DMS53 (cell line): Measurements from ENCODE around the gene KCNIP3.

ENCODE experiments used
- DNase-seq: peaks from one replicate; lab custom pipeline; 2025; lab: John Stamatoyannopoulos, UW

KCNIP3 gene

DNA sequence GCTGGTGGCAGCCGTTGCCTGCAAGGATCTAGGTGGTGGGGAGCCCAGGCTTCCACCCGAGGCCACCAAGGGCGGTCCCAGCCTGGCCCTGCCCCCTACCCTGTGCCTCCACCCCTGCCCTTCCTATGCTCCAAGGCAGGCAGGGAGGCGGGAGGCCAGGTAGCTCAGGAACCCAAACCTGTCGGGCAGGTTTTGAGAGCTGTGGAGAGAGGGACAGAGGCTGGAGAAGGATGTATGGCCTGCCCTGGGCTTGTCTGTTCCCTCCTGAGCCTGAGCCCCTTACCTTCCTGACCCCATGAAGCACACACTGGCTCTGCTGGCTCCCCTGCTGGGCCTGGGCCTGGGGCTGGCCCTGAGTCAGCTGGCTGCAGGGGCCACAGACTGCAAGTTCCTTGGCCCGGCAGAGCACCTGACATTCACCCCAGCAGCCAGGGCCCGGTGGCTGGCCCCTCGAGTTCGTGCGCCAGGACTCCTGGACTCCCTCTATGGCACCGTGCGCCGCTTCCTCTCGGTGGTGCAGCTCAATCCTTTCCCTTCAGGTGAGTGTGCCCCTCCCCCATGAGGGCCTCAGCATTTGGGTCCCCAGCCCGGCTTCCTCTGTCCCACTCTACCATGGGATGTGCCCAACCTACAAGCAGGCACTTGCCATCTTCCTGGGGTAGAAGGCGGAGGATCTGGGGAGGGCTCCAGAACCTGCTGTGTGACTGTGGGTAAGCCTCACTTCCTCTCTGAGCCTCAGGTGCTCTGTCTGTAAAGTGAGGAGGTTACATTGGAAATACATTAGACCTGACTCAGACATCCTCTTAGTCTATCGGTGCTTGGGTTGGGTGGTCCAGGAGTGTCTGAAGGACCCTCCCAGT lies 22.6 kb upstream of the KCNIP3 start, which contains the start of gene PROM2:
TSS of gene PROM2 (plus strand) at position 159 of the 860 bp plus-strand sequence. CDS start at position 296, 137 bp downstream.
- peak; percentile 98 for DNase-seq

DNA sequence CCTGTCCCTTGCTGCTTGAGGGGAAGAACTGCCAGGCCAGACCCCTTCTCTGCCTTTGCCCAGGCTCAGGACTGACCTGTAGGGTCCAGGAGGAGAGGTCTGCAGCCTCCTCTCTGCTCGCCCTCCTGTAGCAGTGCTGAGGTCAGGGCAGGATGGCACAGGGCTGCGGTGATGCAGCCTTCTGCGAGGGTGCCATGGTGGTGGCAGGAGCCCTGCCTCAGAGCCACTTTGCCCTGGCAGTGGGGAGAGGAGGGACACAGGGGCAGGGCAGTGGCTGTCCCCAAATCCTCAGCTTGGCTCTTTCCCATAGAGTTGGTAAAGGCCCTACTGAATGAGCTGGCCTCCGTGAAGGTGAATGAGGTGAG lies 22.0 kb upstream of the KCNIP3 start:
- DNase-seq, result no peak

DNA sequence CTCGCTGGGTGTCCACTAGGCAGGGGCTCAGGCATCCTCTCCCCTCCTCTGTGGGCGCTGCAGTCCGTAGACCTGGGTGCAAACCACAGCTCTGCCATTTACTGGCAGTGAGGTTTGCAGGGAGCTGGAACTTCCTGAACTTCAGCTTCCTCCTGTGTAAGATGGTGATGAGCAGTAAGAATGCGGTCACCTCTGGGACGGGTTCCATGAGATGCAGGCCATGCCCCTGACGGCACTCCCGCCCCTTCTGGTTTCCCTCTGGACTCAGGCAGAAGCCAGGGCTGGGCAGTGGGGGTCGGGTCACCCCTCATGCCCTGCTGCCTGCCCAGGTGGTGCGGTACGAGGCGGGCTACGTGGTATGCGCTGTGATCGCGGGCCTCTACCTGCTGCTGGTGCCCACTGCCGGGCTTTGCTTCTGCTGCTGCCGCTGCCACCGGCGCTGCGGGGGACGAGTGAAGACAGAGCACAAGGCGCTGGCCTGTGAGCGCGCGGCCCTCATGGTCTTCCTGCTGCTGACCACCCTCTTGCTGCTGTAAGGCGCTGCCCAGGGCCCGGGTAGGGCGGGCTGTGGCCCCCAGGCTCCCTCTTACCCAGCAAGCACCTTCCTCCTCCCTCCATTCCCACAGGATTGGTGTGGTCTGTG lies 21.4 kb upstream of the KCNIP3 start:
- DNase-seq, result no peak

DNA sequence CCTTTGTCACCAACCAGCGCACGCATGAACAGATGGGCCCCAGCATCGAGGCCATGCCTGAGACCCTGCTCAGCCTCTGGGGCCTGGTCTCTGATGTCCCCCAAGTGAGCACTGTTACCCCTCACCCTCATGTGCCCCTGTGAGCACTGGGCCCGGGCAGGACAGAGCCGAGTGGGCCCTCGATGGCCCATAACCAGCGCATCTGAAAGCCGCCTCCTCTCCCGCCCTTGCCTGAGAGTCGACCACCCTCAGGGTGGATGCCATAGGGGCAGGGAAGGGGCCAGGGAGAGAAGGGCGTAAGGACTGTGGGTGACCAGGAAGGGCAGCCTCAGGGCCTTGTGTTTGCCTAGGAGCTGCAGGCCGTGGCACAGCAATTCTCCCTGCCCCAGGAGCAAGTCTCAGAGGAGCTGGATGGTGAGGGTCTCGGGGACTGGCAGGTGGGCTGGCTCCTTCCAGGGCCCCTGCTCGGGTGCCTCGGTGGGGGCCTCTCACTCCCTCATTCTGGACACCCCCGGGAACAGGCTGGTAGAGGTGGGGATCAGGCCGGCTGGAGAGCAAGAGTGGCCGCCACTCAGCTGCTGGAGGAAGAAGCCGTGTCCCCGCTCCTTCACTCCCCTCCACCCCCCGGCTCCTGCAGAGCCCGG lies 20.8 kb upstream of the KCNIP3 start:
- no peak for DNase-seq

DNA sequence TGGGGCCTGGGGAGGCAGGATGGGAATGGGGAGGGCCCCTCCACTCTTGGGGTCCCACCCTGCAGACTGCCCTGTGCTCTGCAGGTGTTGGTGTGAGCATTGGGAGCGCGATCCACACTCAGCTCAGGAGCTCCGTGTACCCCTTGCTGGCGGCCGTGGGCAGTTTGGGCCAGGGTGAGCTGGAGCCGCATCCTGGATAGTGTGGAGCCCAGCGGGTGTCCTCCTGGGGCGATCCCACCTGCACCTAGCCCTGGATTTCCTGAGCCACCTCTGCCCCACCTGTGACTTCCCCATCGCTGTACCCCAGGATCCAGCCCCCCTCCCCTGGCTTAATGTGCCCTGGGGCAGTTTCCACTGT lies 20.3 kb upstream of the KCNIP3 start:
- no peak for DNase-seq

DNA sequence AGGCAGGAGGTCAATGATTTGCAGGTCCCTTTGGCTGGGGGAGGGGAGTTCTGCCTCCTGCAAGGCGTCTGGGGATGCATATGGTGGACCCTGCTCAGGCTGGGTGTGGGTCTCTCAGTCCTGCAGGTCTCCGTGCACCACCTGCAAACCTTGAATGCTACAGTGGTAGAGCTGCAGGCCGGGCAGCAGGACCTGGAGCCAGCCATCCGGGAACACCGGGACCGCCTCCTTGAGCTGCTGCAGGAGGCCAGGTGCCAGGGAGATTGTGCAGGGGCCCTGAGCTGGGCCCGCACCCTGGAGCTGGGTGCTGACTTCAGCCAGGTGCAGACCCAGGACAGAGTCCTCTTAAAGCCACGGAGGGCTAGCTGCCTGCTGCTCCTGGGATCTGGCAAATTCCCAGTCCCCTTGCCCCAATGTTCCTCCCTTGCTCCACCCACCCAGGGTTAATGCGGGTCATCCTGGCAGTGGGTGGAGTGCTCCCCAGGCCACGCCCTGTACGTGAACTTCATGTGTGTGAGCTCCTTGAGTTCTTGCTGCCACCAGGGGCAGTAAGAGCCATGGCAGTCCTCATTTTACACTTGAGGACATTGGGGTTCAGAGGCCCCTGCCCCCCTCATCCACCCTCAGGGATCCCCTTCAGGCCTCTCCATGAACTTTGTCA lies 19.8 kb upstream of the KCNIP3 start:
- DNase-seq, result peak; percentile 30

DNA sequence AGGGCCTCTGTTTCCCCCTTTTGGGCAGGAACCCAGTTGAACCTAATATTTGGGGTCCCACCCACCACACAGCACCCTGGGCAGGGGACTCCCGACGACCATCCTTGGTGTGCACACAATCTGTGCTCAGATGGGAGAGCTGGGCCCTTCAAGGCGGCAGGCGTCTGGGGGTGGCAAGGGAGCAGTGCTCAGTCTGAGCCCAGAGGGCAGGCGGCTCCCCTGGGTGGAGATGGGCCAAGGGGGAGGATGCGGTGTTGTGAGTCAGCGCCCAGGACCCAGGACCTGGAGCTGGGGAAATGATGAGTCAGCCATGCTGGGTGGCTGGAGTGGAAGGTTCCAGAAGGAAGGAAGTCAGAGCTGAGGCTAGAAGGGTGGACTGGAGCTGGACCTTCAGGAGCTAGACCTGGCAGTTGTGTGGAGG lies 19.1 kb upstream of the KCNIP3 start:
- no peak for DNase-seq

DNA sequence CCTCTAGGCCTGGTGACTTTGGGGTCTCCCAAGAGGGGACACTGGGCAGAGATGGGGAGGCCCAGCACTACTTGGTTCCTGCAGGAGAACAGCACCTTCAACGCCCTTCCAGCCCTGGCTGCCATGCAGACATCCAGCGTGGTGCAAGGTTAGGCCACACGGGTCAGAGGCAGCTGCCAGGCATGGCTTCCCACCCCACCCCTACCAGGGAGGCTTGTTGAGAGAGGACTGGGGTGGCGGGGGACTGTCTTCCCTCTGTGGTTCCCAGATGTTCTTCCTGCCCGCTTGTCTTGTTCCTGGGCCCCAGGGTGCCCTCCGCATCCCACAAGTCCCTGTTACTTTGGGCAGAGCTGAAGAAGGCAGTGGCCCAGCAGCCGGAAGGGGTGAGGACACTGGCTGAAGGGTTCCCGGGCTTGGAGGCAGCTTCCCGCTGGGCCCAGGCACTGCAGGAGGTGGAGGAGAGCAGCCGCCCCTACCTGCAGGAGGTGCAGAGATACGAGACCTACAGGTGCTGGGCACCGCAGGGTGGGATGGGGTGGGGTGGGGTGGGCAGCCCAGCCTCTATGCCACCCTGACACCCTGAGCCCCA lies 18.4 kb upstream of the KCNIP3 start:
- DNase-seq, result no peak

DNA sequence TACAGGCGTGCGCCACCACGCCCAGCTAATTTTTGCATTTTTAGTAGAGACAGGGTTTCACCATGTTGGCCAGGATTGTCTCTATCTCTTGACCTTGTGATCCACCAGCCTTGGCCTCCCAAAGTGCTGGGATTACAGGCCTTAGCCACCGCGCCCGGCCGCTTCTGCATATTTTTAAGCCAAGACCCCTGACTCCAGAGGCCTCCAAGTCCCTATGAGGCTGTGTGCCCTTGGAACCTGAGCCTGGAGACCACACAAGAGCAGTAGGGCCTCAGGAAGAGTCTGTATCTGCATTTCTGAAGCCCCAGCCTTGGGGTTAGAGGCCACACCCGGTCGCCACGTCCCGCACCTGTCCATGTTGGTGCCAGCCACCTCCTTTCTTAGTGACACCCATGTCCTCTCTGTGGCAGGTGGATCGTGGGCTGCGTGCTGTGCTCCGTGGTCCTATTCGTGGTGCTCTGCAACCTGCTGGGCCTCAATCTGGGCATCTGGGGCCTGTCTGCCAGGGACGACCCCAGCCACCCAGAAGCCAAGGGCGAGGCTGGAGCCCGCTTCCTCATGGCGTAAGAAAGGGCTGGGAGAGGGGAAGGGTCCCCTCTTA lies 17.6 kb upstream of the KCNIP3 start:
- DNase-seq, result no peak

DNA sequence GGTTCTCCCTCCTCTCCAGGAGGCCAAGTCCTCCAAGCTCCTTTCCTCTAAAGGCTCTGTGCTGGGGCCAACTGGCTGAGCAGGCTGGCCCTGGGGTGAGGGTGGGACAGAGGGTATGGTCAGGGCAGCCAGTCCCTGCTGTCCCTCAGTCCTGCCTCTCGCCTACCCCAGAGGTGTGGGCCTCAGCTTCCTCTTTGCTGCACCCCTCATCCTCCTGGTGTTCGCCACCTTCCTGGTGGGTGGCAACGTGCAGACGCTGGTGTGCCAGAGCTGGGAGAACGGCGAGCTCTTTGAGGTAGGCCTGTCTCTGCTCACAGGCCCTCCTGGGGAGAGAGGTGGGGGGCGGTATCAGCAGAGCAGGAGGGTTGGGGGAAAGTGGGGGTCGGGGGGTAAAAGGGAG lies 16.1 kb upstream of the KCNIP3 start:
- DNase-seq, result no peak

DNA sequence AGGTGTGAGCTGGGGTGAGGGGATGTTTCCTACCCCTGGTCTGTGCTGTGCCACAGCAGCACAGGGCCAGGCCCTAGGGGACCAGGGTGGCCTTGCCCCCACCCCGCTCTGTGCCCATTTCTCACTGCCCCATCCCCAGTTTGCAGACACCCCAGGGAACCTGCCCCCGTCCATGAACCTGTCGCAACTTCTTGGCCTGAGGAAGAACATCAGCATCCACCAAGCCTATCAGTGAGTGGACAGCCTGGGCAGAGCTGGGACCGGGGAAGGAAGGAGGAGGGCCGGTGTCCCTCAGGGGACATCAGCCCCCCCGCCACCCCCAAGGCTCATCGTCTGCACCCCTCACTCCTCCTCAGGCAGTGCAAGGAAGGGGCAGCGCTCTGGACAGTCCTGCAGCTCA lies 15.4 kb upstream of the KCNIP3 start:
- DNase-seq, result no peak

DNA sequence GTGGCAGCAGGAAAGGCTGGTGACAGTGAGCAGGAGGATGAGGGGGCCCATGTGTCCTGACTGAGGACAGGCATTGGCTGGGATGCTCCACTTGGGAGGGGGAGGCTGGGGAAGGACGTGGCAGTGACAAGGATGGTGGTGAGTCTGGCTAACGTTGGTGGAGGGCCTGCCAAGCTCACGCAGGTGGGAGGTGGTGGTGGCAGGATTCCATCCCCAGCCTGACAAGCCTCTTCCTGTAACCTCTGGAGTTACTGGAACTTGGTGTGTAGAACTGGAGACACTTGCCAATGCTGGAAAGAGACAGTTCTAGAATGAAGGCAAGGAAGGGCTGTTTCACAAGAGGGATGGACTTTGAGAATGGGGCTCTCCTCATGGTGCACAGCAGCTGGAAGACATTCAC lies 14.7 kb upstream of the KCNIP3 start:
- DNase-seq, result no peak

DNA sequence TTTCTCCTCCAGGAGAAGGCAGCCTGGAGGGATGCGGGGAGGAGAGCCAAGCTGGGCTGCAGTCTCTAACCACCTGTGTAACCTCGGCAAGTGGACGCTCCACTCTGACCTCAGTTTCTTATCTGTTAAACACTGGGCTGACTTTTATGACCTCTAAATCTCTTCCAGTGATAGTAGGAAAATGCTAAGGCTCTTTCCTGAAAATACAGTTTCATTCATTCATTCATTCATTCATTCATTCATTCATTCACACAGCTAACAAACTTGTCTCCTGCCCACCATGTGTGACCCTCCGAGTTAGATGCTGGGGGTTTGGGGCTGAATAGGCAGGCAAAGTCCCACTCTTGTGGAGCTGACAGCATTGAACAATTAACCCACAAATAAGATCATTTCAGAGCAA lies 13.6 kb upstream of the KCNIP3 start:
- no peak for DNase-seq

DNA sequence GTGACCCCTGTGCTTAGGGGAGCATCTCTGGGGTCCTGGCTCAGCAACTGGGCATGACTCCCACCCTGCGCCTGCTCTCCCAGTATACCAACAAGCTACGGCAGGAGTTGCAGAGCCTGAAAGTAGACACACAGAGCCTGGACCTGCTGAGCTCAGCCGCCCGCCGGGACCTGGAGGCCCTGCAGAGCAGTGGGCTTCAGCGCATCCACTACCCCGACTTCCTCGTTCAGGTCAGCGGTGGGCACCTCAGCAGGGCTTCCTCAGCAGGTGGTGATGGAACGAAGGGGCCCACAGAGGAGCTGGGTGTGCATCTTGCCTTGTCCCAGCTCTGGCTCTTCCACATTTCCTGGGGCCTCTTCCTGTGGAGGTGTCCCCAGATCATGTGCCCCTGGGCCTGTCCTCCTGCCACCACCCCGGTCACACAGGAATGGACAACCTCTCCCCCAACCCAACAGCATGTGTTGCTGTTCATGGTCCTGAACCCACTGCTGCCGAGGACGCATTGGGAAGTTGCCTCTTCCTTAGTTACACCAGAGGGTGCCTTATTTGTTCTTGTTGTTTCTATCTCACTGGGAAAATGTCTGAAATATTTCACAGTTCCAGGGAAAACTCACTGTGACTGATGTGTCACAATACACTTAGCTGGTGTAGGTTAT lies 12.1 kb upstream of the KCNIP3 start:
- DNase-seq, result no peak

DNA sequence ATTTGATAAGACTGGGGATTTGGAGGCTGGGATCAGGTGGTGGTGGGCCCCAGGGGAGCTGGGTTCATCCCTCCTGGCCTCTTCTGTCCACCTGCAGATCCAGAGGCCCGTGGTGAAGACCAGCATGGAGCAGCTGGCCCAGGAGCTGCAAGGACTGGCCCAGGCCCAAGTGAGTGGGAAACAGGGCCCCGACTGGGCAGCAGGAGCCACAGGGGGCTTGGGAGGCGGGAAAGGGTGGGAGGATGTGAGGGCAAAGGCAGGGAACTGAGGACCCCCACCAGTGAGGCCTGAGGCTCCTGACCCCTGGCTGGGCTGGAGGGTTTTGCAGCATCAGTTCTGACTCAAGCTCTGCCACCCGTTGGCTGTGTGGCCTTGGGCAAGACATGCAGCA lies 11.6 kb upstream of the KCNIP3 start:
- no peak for DNase-seq

DNA sequence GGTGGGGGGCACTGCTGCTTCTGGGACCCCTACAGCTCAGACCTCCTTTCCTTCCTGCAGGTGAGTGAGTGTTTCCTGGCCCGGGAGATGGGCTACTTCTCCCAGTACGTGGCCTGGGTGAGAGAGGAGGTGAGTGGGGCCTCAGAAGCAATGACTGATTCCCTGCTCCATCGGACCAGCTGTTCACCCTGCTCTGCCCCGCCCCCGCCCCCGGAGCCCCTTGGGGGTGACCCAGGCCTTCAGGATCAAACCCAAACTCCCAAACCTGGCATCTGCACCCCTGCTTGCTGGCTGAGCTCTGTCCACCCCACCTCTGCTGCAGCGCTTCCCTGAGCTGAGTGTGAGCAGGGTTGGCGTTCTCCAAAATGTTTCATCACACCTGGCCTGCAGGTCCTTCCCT lies 9.8 kb upstream of the KCNIP3 start:
- DNase-seq, result no peak

DNA sequence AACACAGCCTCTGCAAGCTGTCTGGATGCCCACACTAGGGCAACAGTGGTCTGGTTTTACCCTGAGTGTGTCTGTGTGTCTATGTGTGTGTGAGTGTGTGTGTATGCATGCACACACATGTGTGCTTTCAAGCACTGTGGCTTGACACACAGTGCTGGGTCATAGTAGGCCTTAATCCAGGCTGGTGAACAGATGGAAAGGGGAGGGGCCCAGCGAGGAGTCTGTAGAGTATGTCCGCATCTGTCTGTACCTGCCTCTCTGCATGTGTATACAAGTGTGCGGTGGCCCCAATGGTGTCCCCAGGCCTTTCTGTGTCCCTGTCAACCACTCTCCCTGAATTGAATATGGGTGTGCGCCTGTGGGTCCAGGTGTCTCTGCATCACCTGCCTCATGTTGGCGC lies 9.3 kb upstream of the KCNIP3 start:
- DNase-seq, result peak; percentile 67

DNA sequence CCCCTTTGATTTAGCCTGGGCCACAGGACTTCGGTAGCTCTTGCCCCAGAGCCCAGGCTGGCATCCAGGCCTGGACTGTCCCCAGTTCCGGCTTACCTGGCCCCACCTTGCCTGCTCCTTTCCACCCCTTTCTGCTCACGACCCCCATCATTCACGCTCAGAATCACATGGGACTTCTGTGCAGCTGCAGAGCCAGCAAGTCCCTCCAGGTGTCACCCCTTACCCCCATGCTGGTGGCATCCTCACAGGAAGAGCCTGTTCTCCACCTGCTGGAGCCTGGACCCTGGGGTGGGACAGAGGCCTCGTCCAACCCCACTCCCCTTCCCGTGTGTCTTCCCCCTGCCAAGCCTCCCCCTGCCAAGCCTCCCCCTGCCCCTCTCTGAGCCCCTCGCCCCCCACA lies 7.9 kb upstream of the KCNIP3 start:
- peak; percentile 49 for DNase-seq

DNA sequence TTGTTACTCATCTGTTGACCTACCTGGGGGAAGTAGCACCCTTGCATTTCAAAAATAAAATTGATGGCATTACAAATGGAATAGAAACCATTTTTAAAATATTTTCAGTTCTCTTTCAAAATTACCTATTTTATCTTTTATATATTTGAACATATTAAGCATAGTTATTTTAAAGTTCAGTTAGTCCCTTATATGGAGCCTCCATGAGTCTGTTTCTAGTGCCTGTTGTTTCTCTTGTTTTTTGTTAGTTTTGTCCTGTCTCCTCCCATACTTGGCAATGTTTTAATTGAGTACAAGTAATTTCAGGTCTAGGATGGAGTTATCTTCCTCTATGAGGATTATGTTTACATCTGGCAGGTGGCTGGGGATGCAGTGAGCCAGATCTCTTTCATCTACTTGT lies 5.9 kb upstream of the KCNIP3 start:
- no peak for DNase-seq

DNA sequence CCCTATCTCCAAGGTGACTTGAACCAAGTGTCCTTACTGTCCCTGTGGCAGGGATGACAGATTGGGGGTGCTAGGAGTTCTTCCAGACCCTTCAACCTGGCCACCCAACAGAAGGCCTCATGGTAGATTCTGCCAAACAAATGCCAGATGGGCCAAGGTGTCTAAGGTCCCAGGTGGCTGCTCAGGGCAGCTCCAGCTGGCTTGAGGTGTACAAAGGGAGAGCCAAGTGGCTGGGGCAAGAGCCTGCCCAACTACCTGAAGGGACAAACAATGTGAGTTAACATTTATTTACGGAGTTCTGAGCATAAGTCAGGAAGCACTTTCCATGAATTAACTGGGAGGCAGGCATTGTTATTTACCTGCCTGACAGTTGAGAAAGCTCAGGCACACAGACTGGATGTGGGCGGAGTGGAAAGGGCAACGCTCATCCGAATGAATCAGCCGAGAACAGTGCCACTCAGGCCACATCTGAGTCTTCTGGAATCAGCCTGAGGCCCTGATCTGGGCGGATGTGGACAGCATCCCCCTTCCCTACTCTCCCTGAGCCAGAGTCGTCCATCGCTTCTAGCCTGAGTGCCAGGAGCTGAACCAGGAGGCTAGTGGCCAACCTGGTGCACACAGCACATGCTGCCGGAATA lies 4.4 kb upstream of the KCNIP3 start:
- peak; percentile 31 for DNase-seq
